GM19372 (cell line): ENCODE results near the gene ANKRD52.
"Not testable (repeated sequence)": the region's sequence is repeated elsewhere in the genome, so short reads cannot be mapped to it uniquely, and the experiment has no call there.

Experiments
- ATAC-seq: cut with Tn5 transposase; IDR thresholded peaks from one replicate; pipeline ENCODE4 v1.9.1; 2021; ENCODE audit warnings: mild to moderate bottlenecking, low read depth, moderate library complexity; ENCODE audit not compliant: unreplicated experiment

ANKRD52 gene

GRCh38 chr12:56219840-56220239, 38.3 kb downstream of the ANKRD52 start:
- ATAC-seq: no peak

- no peak for ATAC-seq
These were observed 41.7 kb downstream of the ANKRD52 start for GRCh38 chr12:56216461-56216860.

- no peak for ATAC-seq
These were observed 44.3 kb downstream of the ANKRD52 start for GRCh38 chr12:56213878-56214277.

- no peak for ATAC-seq
These were observed 45.8 kb downstream of the ANKRD52 start for GRCh38 chr12:56212361-56212760.

GRCh38 chr12:56208006-56208405, 50.2 kb downstream of the ANKRD52 start:
- no peak for ATAC-seq

GRCh38 chr12:56206452-56207166, 51.6 kb downstream of the ANKRD52 start:
- ATAC-seq: no peak

- ATAC-seq: no peak
These were observed 52.7 kb downstream of the ANKRD52 start for GRCh38 chr12:56205445-56205844.

GRCh38 chr12:56204275-56204674, 53.9 kb downstream of the ANKRD52 start:
- ATAC-seq: no peak

- ATAC-seq: no peak
These were observed 55.3 kb downstream of the ANKRD52 start for GRCh38 chr12:56202838-56203237.

GRCh38 chr12:56202366-56202765, 55.8 kb downstream of the ANKRD52 start:
- no peak for ATAC-seq

- ATAC-seq: no peak
These were observed 59.3 kb downstream of the ANKRD52 start for GRCh38 chr12:56198836-56199235.

GRCh38 chr12:56197921-56198635, 60.1 kb downstream of the ANKRD52 start:
- no peak for ATAC-seq

GRCh38 chr12:56196818-56197550, 61.2 kb downstream of the ANKRD52 start:
- ATAC-seq: not testable (repeated sequence)

- no peak for ATAC-seq
These were observed 65.1 kb downstream of the ANKRD52 start for GRCh38 chr12:56193025-56193578.

GRCh38 chr12:56192582-56192981, 65.6 kb downstream of the ANKRD52 start:
- no peak for ATAC-seq

GRCh38 chr12:56190695-56191155, 67.5 kb downstream of the ANKRD52 start:
- no peak for ATAC-seq

GRCh38 chr12:56189918-56190694, 68.1 kb downstream of the ANKRD52 start:
- peak; percentile 15 for ATAC-seq

GRCh38 chr12:56189099-56189917, 68.9 kb downstream of the ANKRD52 start, which contains the start of gene SMARCC2:
Gene SMARCC2 (minus strand): TSS chr12:56189483. CDS start chr12:56189461, 22 bp downstream.
- ATAC-seq: peak; percentile 69

GRCh38 chr12:56188778-56189098, 69.4 kb downstream of the ANKRD52 start:
- ATAC-seq: no peak
